ENCODE results near the gene MTTP. TPM values are rescaled to one million over a fixed set of nuclear protein-coding genes. Genes with fewer than 3 reads are reported as not detected.

MTTP gene
- total and polyA plus RNA-seq, 2 experiments from 2014 or later: 0.08 to 0.14 TPM

DNA sequence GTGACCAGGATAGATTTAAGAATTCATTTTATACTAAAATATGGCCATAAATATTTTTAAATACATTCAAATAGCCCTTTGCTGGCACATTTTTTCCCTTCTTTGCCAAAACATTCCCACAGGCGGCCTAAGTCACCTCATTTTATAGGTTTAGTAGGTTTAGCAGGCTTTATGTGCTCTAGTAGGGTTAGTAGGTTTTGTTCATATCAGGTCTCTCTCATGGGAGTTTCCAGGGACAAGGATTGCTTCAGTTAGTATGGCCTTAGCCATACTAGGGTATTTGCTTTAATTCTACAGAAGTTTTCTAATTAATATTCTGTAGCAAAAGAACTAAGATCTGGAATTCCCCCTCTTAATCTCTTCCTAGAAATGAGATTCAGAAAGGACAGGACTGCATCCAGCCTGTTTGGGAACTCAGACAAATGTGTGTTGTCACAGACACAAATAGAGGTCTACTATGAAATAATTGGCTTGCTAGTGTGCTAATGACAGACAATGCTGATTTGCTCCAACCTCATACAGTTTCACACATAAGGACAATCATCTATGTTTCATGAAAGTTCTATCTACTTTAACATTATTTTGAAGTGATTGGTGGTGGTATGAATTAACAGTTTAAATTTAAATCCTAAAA lies 772 bp upstream of the MTTP start (continued):
- TF ChIP-seq, protein P1, sequence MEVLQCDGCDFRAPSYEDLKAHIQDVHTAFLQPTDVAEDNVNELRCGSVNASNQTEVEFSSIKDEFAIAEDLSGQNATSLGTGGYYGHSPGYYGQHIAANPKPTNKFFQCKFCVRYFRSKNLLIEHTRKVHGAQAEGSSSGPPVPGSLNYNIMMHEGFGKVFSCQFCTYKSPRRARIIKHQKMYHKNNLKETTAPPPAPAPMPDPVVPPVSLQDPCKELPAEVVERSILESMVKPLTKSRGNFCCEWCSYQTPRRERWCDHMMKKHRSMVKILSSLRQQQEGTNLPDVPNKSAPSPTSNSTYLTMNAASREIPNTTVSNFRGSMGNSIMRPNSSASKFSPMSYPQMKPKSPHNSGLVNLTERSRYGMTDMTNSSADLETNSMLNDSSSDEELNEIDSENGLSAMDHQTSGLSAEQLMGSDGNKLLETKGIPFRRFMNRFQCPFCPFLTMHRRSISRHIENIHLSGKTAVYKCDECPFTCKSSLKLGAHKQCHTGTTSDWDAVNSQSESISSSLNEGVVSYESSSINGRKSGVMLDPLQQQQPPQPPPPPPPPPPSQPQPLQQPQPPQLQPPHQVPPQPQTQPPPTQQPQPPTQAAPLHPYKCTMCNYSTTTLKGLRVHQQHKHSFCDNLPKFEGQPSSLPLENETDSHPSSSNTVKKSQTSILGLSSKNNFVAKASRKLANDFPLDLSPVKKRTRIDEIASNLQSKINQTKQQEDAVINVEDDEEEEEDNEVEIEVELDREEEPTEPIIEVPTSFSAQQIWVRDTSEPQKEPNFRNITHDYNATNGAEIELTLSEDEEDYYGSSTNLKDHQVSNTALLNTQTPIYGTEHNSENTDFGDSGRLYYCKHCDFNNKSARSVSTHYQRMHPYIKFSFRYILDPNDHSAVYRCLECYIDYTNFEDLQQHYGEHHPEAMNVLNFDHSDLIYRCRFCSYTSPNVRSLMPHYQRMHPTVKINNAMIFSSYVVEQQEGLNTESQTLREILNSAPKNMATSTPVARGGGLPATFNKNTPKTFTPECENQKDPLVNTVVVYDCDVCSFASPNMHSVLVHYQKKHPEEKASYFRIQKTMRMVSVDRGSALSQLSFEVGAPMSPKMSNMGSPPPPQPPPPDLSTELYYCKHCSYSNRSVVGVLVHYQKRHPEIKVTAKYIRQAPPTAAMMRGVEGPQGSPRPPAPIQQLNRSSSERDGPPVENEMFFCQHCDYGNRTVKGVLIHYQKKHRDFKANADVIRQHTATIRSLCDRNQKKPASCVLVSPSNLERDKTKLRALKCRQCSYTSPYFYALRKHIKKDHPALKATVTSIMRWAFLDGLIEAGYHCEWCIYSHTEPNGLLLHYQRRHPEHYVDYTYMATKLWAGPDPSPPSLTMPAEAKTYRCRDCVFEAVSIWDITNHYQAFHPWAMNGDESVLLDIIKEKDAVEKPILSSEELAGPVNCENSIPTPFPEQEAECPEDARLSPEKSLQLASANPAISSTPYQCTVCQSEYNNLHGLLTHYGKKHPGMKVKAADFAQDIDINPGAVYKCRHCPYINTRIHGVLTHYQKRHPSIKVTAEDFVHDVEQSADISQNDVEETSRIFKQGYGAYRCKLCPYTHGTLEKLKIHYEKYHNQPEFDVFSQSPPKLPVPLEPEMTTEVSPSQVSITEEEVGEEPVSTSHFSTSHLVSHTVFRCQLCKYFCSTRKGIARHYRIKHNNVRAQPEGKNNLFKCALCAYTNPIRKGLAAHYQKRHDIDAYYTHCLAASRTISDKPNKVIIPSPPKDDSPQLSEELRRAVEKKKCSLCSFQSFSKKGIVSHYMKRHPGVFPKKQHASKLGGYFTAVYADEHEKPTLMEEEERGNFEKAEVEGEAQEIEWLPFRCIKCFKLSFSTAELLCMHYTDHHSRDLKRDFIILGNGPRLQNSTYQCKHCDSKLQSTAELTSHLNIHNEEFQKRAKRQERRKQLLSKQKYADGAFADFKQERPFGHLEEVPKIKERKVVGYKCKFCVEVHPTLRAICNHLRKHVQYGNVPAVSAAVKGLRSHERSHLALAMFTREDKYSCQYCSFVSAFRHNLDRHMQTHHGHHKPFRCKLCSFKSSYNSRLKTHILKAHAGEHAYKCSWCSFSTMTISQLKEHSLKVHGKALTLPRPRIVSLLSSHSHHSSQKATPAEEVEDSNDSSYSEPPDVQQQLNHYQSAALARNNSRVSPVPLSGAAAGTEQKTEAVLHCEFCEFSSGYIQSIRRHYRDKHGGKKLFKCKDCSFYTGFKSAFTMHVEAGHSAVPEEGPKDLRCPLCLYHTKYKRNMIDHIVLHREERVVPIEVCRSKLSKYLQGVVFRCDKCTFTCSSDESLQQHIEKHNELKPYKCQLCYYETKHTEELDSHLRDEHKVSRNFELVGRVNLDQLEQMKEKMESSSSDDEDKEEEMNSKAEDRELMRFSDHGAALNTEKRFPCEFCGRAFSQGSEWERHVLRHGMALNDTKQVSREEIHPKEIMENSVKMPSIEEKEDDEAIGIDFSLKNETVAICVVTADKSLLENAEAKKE (CRISPR knock-in tag; IDR thresholded peaks at IDR 0.05): no peak
- TF ChIP-seq ZNF114 (CRISPR knock-in tag; IDR thresholded peaks at IDR 0.05): no peak

DNA sequence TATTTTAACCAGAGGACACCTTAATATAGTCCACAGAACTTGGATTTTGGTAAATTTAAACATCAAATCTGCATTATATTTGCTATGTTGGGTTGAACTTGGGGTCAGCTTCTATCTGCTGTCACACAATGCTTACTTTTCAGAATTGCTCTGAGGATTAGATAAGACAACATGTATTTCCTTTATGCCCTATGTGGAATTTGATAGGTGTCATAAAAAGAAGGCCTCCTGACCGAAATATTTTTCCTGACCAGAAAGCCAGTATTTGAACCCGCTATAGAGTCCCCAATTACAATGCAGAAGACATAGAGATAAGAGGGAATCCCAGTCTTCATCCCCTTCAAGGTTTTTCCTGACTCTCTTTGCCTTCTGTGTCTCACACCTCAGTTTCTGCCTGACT lies 4.1 kb downstream of the MTTP start:
- no peaks in the 10 kb centered on the region for H3K27me3 ChIP-seq (ENCODE audit: insufficient read depth)
- no peak overlapping the region for H3K4me2 ChIP-seq
- Mint-ChIP-seq H3K27me3 (ENCODE audit: insufficient read depth, low read depth, poor library complexity) (no peaks in the 10 kb centered on the region), H3K36me3 (ENCODE audit: low read depth) (no peaks in the 10 kb centered on the region), H3K27ac (no peak overlapping the region), H3K4me3 (no peak overlapping the region), H3K4me1 (peaks cover 9% of the 10 kb centered on the region), H3K9me3 (no peaks in the 10 kb centered on the region)
- no peak overlapping the region for H3K27ac ChIP-seq (ENCODE audit: low read depth)
- no peaks in the 10 kb centered on the region for H3K36me3 ChIP-seq (ENCODE audit: insufficient read depth)
- H3K4me1 ChIP-seq (ENCODE audit: insufficient read depth): peaks cover 9% of the 10 kb centered on the region; the same call in 1 of the 2 replicates
- no peaks in the 10 kb centered on the region for H3K79me2 ChIP-seq (replicated peaks; ENCODE audit: insufficient read depth)
- no peaks in the 10 kb centered on the region for H3F3A ChIP-seq (replicated peaks; ENCODE audit: low read depth)
- no peak overlapping the region for H3K4me3 ChIP-seq
- no peaks in the 10 kb centered on the region for H3K9me2 ChIP-seq (ENCODE audit: insufficient read depth)
- no peaks in the 10 kb centered on the region for H4K20me1 ChIP-seq (replicated peaks; ENCODE audit: insufficient read depth)
- no peak overlapping the region for H2AFZ ChIP-seq
- ATAC-seq (no peak), DNase-seq (ENCODE audit: low spot score) (no peak)
- TF ChIP-seq ZNF114 (CRISPR knock-in tag; IDR thresholded peaks at IDR 0.05) (no peak), ZNF331 (CRISPR knock-in tag; IDR thresholded peaks at IDR 0.05; ENCODE audit: low read depth) (no peak), JUNB (IDR thresholded peaks at IDR 0.05; ENCODE audit: unreplicated experiment) (no peak), POLR2AphosphoS5 (IDR thresholded peaks at IDR 0.05; ENCODE audit: low read depth) (no peak)
- TF ChIP-seq, protein P2, sequence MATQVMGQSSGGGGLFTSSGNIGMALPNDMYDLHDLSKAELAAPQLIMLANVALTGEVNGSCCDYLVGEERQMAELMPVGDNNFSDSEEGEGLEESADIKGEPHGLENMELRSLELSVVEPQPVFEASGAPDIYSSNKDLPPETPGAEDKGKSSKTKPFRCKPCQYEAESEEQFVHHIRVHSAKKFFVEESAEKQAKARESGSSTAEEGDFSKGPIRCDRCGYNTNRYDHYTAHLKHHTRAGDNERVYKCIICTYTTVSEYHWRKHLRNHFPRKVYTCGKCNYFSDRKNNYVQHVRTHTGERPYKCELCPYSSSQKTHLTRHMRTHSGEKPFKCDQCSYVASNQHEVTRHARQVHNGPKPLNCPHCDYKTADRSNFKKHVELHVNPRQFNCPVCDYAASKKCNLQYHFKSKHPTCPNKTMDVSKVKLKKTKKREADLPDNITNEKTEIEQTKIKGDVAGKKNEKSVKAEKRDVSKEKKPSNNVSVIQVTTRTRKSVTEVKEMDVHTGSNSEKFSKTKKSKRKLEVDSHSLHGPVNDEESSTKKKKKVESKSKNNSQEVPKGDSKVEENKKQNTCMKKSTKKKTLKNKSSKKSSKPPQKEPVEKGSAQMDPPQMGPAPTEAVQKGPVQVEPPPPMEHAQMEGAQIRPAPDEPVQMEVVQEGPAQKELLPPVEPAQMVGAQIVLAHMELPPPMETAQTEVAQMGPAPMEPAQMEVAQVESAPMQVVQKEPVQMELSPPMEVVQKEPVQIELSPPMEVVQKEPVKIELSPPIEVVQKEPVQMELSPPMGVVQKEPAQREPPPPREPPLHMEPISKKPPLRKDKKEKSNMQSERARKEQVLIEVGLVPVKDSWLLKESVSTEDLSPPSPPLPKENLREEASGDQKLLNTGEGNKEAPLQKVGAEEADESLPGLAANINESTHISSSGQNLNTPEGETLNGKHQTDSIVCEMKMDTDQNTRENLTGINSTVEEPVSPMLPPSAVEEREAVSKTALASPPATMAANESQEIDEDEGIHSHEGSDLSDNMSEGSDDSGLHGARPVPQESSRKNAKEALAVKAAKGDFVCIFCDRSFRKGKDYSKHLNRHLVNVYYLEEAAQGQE (IDR thresholded peaks at IDR 0.05; ENCODE audit: unreplicated experiment): no peak
